ENCODE data around the gene KAZN.

Gene KAZN

DNA sequence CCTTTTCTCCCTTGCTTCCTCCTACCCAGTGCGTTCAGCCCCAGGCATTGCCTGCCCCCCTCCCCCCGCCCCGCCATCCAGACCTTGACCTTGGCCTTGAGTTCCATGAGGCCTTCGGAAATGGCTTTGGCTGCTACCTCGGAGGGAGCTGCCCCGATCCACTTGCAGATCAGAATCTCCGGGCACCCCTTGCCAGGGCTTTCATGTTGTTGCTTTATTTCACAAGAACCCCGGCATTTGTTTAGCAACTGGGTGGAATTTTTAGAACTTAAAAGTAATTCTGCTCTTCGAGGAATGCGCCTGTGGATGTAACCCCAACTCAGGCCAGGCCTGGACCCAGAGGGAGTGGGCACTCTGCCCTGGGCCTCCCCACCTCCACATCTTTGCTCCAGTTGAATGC, 401.0 kb downstream of the KAZN start:
- no peak for DNase-seq

DNA sequence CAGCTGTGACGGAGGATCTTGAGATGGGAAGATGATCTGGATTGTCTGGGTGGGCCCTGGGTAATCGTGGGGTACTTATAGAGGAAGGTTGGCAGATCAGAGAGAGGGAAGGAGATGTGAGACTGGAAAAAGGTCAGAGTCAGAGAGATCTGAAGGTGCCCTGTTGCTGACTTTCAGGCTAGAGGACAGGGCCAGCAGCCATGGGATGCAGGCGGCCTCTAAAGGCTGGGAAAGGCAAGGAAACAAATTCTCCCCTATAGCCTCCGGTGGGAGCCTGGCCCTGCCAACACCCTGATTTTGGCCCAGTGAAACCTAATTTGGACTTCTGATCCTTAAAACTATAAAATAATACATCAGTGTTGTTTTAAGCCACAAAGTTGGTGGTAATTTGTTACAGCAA, 401.5 kb downstream of the KAZN start:
- DNase-seq: no peak

DNA sequence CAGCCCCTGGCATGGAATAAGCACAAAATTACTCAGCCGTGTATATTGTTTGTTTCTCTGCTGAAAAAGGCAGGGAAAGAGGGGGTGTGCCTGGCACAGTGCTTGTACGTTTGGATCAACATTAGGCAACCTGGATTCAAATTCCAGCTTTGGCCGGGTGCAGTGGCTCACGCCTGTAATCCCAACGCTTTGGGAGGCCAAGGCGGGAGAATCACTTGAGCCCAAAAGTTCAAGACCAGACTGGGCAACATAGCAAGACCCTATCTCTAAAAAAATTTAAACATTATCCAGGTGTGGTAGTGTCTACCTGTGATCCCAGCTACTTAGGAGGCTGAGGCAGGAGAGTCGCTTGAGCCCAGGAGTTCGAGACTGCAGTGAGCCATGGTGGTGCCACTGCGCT, 402.2 kb downstream of the KAZN start:
- no peak for DNase-seq

DNA sequence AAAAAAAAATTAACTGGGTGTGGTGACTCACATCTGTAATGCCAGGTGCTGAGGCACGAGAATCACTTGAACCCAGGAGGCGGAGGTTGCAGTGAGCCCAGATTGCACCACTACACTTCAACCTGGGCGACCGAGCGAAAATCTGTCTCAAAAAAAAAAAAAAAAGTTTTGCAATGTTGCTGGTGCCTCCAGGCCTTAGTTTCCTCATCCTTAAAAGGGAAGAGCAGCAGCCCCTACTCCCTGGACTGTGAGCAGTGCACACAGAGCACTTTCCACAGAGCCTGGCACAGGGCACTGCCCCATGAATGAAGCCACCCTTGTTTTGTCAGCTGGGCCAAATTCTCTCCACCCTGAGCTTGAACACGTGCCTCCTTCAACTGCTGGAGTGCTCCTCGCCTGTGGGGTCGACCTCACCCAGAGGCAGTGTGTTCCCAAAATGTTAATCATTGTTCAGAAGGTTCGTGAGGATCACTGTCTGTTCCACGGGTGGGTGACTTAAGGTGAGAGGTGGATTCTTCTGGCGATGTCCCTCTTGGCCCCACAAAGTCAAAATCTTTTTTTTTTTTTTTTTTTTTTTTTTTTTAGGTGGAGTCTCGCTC, 402.9 kb downstream of the KAZN start:
- no peak for DNase-seq

DNA sequence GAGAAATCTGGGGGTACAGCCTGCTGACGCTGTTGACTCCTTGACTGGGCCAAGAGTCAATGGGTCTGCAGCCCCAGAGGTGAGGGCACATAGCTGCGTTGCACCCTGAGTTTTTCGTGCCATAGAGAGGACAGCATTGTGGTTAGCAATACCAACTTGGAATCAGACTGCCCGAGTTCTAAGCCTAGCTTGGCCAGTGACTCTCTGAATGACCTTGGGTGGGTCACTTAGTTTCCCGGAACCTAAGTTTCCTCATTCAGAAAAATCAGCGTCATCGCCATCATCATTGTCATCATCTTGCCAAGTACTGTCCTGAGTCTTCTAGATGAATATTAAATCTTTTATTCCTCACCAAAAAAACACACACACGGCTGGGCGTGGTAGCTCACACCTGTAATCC, 403.8 kb downstream of the KAZN start:
- DNase-seq: no peak

DNA sequence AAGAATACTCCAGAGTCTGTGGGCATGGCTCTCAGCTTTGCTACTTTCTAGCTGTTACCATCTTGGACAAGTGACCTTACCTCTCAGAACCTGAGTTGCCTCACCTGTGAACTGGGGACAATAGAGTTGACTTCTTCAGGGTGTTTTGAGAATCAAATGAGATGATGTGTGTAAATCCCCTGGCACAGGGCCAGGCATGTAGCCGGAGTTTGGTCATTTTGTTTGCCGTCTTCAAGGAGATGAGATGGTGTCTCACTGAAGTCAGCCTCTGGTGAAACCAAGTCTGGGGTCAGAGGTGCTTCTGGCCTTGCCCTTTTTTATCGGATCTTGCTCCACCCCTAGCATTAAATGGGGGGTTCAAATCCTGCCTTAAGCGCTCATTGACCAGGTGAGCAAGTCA, 405.9 kb downstream of the KAZN start:
- no peak for DNase-seq

DNA sequence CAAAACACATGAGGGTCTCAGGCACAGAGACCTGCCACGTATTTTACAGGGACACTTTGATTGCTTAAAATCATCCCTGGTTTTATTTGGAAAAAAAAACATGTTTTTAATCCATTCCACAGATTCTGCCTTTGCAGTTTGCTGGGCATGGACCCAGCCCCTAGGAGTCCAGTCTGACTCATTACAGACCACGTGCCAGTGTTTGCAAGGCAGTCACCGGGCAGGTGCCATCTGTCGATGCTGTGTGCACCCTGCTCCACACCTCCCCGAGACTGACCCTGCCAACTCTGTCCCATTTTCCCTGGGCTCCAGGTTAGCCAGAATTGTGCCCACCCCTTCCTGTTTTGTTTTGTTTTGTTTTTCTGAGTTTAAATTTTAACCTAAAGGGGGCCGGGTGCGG, 406.6 kb downstream of the KAZN start:
- no peak for DNase-seq

DNA sequence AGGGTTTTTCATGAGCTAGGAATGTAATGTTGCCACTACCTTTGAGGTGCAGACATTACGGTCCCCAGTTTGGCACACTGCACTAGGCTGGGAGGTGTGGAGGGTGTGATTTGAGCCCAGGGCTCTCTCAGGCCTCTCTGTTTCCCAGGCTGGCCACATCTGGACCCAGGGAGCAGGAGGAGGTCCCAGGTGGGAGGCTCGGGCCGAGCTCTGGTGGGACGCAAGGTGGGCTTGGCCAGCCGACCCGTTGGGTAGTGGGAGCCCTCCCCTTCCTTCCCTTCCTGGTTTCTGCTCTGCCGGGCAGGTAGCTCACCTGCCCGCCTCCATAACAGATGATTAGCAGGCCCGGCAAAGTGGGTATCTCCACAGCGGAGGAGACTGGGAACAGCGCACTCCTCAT, 408.9 kb downstream of the KAZN start:
- no peak for DNase-seq

DNA sequence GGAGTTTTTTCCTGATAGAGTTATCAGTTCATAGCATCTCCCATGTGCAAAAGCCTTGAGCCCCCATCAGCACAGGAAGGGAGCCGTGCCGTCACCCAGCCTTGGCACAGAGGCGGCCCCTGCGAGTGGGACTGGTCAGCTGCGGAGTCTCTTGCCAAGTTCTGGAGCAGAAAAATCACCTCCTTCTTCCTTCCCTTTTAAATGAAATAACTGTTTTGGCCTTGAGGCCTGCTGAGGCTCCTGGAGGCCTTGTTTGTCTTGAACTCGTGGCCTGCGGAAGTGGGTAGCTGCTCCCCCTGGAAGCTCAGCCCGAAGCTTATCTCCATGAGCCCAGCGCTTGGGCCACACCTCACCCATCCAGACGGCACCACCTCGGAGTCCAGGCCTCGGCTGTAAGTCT, 409.4 kb downstream of the KAZN start:
- no peak for DNase-seq

DNA sequence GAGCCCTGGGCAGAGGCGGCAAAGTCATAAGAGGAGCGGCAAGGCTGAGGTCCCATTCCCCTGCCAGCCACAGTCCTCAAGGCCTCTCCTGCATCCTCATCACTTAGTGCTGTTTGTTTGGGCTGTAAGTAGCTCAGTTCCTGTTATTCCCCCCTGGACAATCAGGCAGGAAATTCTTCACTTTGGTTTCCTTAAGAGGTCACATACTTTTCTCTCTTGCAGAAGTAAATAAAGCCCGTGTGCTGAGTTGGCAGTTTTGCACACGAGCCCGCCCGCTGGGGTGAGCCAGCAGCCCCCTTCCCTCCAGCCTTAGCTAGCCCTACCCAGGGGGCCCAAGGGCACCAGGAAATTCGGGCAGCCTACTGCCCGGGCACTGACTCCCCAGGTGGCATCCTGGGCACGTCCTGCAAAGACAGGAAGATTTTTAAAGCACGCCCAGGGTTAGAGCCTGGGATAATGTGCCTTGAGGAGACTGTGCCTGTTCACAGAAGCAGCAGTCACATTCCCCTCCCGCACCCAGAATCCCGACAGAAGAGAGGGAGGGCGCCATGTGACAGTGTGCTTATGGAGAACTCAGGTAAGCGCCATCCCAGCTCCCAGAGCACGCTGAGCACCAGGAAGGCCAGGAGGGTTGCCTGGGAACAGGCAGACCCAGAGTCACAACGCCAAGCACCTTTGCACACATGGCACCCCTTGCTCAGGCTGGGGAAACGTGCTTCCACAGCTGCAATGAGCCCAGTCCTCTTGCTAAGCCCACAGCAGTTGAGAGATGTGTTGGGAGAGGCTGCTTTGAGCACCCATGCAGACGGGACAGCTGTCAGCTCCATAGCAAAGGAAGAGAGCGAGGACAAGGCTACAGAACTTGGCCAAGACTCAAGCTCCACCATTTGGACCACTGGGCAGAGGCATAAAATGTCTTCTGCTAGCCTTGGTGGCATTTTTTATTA, 410.6 kb downstream of the KAZN start:
- no peak for DNase-seq

DNA sequence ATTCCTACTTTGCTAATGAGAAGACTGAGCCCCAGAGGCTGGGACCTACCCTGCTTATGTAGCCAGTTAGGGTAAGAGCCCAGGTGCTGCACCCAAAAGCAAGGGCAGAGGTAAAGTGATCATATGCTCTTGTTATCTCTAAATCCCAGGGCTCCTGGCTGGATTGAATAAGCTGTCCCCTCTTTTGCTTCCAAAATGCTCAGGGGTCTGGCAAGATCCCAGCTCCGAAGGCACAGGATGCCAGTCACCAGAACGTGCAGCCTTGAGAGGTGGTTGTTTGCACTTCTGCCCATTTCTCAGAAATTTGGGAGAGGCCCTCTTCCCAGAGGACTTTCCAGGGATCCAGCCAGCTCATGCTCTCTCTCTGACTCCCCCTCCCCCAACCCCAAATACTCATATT, 412.7 kb downstream of the KAZN start:
- no peak for DNase-seq

DNA sequence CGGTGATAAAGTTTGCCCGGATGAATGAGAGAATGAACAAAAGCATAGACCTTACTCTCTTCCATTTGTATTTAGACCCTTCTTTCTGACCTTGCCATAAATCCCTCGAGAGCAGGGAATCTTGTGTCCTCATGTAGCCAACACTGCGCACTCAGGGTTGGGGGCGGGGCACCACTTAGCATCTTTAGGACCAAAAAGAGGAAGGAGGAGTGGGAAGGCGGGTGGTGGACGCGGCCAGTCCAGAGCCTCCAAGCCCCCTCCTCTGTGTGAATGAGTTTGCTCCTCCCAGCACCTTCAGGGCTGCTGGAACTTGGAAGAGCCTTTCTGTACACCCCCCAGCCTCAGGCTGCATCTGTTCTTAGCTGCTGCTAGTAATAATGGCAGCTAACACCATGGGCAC, 413.2 kb downstream of the KAZN start:
- DNase-seq: no peak

DNA sequence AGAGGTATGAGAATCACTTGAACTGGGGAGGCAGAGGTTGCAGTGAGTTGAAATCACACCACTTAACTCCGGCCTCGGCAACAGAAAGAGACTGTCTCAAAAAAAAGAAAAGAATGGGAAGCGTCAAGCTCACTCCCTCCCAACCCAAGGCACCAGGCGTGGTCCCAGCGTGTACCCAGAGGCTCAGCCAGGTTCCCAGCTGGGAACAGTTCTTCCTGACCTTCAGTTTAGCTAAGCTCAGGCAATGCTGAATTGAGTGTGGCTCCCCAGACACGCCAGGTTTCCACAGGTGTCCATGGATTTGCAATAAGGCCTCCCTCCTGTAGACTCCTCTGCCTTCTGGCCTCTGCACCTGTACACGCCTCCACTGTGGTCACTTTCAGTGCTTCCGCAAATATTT, 414.3 kb downstream of the KAZN start:
- DNase-seq: no peak

DNA sequence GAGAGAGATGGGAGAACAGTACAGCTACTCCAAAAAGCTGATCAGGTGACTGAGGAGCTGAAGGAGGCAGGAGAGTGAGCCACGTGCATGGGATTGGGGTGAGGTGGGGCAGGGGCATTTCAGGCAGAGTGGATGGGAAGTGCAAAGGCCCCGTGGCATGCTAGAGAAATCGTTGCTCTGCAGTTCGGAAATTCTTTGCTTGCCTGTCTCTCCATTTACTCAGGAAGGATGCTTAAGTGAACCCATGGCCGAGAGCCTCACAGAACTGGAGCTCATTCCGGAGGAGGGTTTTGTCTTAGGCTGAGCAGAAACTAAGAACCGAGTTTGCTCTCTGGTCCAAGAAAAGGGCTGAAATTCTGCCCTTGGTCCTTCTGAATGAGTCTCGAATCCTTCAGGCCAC, 415.3 kb downstream of the KAZN start:
- no peak for DNase-seq

DNA sequence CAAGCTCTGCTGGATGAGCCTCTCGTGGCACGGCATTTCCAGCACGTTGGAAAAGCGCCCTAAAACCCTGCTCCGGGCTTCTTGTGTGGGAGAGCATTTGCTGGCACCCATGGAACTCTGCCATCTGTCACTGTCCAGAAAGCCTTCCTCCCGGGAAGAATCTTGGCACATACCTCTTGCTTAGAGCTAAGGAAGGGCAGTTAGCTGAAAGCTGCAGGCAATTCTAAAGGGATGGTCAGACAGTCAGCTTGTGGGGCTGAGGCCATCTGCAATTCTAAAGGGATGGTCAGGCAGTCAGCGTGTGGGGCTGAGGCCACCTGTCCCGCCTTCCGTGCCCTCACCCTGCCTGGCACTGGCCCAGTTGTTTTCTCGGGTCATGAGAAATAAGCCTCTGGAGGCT, 416.0 kb downstream of the KAZN start:
- DNase-seq: no peak

DNA sequence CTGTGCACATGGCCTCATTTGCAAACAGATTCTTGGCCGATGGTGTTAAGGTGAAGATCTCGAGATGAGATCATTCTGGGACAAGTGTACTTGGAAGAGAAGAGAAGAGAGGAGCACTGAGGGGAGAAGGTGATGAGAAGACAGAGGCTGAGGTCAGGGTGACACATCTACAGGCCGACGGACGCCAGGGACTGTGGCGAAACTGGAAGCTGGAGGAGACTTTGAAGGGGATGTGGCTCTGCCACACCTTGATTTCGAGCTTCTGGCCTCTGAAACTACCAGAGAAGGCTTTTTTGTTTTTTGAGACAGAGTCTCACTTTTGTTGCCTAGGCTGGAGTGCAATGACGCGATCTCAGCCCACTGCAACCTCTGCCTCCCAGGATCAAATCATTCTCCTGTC, 417.5 kb downstream of the KAZN start:
- no peak for DNase-seq

DNA sequence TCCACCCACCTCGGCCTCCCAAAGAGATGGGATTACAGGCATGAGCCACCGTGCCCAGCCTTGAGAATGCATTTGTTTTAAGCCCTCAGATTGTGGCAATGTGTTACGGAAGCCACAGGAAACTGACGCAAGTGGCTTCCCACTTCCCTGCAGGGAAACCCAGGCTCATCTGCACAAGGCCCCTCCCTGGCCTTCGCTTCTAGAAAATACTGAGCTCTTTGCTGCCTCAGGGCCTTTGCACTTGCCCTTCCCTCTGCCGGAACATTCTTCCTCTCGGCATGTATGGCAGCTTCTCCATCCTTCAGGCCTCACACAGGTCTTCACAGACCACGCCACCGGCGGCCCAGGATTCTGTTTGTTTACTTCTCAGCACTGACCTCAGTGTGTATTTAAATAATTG, 418.0 kb downstream of the KAZN start:
- no peak for DNase-seq

DNA sequence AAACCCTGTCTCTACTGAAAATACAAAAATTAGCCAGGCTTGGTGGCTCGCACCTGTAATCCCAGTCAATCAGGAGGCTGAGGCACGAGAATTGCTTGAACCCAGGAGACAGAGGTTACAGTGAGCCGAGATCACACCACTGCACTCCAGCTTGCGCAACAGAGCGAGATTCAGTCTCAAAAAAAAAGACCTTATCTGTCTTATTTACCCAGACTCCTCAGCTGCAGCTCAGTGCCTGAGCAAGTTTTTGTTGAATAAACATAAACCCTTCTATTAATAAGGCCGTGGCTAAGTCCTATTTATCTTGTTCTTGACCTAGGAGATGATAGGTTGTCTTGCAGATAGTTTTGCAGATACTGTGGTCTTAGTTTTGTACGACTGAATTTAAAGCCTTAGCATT, 418.6 kb downstream of the KAZN start:
- no peak for DNase-seq

DNA sequence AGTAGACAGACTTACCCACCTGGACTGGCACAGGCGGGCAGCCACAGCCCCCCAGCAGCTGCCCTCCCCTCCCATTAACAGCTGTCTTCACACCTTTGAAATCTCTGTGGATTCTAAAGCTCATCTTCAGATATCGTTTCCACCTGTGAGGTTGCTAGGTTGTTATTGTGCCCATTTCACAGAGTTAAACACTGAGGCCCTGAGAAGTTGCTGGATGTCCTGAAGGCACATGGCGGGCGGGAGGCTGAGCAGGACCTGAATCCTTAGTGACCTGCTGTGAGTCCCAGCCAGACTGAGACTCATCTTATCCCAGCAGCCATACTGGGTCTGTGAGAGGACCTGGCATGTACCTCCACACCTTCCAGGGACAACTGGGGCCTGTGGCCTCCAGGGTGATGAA, 420.3 kb downstream of the KAZN start:
- no peak for DNase-seq

DNA sequence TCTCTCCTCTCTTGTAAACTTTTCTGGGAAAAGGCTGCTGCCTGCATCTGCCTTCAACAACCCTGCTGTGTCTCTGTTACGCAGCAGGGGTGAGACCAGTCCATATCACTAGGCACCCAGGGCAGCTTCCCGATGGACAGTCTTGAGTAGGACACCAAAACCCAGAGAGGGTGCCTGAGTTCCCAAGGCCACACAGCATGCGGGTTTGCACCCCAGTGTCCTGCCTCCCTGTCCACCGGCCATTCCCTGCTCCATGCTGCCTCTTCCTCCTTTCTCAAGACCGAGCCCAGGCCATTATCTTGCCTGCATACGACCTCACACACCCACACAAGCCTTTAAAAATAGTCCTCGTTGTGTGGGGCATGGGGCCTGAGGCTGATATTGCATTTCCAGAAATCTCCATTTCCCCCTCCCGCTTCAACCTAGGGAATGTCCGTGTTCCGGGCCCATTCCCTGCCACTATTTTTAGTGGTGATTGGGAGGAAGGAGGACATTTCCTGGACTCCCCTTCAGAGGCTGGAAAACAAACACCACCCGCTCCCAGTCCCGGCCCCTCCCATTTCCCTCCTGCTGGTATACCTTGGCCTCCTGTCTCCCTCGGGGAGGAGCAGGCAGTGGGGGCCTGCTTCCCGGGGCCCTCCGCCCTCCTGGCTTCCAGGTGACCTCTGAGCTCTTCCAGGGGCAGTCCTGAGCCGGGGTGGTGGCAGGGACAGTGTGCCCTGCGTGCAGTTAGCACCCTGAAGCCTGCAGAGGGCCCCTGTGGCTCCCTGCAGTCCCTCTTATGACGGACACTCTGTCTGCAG, 422.7 kb downstream of the KAZN start:
- DNase-seq: no peak

DNA sequence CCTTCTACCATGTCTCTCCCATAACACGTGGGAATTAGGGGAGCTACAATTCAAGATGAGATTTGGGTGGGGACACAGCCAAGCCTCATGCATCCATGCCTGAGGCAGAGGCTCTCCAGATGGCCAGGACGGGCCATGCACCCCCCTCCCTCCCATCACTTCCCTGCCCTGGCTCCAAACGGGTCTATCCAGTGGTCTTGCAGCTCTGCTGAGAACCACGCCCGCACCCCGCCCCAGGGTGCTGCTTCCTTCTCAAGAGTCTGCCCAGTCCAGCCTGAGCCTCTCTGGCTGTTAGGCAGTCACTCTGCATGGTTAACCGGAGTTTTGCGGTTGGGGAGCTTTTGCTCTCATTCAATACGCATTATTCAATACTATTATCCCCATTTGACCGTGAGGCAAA, 423.6 kb downstream of the KAZN start:
- DNase-seq: no peak

DNA sequence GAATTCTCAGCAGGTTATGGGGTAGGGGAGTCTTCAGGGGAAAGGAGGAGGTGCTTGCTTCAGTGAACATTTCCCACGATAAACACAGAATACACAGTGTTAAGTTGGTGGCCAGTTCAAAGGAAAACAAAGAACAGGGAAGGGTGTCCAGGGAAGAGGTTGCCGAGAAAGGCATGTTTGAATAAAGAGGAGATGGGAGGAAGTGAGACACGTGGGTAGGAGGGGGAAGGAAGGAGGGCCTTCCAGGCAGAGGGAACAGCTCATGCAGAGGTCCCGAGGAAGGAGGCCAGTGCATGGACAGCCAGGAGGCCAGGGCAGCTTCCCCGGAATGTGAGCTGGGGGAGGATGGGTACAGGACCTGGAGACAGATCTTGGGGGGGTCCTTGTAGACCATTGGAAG, 424.7 kb downstream of the KAZN start:
- no peak for DNase-seq

DNA sequence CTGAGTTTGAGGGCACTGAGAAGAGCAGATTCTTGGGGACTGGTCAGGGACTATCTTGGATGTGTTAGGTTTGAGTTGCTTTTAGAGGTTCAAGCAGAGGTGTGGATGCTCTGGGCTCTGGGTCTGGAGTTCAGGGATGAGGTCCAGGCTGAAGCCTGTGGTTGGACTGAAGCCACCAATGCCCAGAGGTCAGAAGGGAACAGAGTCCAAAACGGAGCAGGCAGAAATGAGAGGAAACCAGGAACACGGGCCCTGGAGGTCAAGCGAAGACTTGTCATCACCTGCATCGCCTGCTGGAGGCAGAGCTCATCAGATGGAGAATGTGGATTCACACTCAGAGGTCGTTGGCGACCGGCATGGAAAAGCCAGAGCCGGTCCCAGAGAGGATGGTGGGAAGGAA, 425.5 kb downstream of the KAZN start:
- no peak for DNase-seq

DNA sequence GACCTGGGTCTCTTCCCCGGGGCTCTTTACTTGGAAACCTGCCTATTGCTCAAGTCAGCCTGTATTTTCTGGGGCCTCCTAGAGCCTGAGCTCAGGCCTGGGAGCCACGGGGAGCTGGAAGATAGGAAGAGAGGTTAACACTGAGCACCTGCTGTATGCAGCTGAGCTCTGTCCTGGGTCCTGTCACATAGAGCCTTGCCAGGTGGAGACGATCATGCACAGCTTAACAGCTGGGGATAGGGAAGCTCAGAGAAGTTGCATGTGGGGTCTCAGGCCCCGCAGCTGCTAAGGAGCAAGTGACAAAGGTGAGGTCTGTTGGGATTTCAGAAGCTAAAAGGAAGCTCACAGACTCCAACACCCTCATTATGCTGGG, 427.6 kb downstream of the KAZN start:
- no peak for DNase-seq
